ENCODE results near the gene NCK2.

NCK2 gene

GRCh38 chr2:105821428-105822125, 76.9 kb downstream of the NCK2 start:
- DNase-seq, result no peak

DNA sequence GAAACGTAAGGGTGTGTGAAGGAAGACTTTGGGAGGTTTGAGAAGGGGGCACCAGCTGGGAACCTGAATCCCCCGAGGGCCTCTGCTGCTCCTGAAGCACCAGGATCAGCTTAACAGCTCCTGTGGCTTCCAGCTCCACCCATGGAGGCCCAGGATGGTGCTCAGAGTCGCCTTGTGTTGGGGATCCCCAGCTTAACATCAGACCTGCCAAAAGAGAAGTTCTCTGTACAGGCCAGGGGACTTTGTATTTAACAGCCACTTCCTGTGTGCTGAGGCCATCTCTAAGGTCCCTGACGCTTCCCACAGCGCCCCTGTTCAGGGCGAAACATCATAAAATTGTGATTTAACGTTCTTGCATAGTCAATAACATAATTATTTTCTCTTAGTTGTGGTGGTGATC, 77.5 kb downstream of the NCK2 start:
- no peak for DNase-seq

- DNase-seq, result no peak
Measured at GRCh38 chr2:105824446-105824845, 79.7 kb downstream of the NCK2 start.

DNA sequence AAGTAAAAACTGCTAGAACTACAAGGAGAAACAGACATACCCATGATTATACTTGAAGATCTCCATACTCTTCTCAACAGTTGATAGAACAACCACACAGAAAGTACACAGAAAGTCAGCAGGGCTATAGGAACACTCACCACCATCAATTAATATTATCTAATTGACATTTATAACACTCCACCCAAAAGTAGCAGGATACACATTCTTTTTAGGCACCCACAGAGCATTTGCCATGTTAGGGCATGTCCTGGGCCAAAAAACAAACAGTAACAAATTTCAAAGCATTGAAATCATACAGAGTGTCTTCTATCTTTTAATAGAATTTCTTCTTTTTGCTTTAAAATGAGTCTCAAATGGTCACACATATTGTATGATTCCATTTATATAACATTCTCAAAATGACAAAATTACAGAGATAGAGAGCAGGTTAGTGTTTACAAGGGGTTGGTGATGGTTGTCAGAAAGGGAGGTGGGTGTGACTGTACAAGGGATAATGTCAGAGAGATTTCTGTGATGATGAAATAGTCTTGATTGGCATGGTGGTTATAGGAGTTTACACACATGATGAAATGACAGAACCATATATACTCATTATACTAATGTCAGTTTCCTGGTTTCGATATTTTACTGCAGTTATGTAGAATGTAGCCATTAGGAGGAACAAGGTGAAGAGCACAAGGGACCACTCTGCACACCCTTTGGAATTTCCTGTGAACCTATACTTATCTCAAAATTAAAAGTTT, 82.8 kb downstream of the NCK2 start:
- DNase-seq, result no peak

DNA sequence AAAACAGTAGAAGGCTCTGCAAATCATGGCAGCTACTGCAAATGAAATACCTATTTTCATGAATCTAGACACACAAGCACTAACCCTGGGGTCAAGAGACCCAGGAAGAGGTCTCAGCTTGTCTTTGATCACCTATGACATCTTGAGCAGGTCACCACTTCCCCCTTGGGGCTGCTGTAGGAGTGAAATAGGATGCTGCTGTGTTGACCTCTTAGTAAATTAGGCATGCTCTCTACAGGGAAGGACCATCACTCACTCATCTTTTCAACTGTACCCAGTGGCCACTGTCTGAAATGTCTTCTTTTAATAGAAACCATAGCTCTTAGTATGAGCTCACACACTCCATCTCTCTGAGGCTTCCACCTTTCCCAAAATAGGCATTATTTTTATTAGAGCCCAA, 83.8 kb downstream of the NCK2 start:
- DNase-seq, result no peak

DNA sequence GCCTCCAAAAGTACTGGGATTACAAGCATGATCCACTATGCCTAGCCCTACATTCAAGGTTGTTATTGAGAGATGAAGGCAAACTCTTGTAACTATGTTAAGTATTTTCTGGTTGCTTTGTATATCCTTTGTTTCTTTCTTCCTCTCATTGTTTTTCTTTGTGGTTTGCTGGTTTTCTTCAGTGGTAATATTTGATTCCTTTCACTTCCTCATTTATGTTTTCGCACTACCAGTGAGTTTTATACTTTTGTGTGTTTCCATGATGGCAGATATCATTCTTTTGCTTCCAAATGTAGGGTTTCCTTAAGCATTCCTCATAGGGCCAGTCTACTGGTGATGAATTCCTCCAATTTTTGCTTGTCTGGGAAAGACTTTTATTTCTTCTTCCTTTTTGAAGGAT, 90.2 kb downstream of the NCK2 start:
- DNase-seq, result no peak

DNA sequence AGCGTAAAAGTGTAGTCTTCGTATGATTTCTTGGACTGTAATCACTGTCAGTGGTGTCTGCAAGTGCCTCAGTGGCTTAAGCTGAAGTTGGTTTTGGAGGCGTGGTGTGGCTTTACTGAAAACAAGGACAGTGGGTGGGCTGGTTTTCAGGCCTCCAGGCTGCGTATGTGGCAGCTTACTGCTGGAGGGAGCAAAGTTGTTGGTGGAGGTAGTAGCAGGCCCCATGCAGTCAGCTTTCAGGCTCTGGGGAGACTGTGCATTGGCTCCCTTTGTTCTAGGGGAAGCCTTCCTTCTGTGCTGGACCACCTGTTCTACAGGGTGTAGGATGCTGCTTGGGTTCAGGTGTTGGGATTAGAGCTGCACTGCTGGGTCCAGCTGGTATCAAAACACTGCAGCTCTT, 91.6 kb downstream of the NCK2 start:
- no peak for DNase-seq

DNA sequence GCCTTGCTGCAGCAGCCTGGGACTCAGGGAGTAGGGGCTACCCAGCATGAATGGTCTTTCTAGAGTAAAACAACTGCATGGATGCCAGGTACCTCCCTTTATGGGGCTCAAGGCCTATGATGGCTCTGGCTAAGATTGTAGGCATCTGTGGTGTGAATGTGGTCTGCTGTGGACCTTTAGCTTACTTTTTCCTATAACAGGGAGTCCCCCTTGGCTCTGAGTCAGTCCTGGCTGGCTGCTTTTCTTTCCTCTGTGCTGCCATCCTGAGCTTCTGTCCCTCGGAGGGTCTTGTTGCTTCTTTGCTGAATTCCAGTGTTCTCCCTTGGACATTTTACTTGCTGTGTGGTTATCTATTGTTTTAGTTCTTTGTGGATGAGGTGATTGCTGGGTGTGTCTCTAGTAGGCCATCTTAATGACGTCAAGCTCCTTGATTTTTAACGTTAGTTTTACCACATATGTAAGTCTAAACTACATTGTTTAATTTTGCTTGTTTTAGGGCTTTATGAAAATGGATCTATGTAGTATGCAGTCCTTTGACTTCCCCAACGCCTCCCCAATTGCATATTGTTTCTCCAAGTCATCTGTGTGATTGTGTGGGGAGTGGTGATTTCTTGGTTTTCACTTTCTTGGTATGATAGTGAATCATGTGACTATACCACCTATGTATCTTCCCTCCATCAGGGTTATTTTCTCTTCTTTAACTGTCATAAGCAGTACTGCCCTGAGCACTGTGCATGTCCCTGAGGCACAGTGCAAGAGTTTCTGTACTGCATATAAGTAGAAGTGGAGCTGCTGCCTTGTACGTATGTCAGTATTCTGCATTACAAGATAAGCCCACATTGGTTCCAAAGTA, 92.4 kb downstream of the NCK2 start:
- DNase-seq, result no peak

GRCh38 chr2:105839793-105840192, 95.1 kb downstream of the NCK2 start:
- DNase-seq, result no peak

- no peak for DNase-seq
Measured at GRCh38 chr2:105840933-105841332, 96.2 kb downstream of the NCK2 start.

GRCh38 chr2:105841551-105841950, 96.8 kb downstream of the NCK2 start:
- no peak for DNase-seq

DNA sequence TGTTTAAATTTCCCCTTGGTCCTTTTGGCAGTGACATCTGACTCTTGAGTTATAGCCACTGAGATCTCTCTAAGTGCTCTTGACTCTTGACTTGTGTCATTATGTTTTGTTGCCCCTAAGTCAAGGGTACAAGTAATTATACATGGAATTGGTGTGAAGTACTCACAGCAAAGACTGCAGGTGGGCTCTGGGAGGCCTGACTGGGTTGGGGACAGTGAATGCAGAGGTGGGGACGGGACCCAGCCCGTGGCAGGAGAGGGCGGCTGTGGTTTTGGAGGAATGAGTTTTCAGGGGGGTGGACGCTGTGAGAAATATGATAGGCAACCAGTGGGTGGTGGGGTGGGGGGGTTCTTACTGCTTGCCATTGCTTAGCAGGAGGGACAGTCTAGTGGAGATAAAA, 97.8 kb downstream of the NCK2 start:
- no peak for DNase-seq

- no peak for DNase-seq
Measured at GRCh38 chr2:105843476-105844374, 99.0 kb downstream of the NCK2 start.

GRCh38 chr2:105845976-105846375, 101.3 kb downstream of the NCK2 start:
- DNase-seq, result no peak

GRCh38 chr2:105847056-105847455, 102.3 kb downstream of the NCK2 start:
- no peak for DNase-seq

DNA sequence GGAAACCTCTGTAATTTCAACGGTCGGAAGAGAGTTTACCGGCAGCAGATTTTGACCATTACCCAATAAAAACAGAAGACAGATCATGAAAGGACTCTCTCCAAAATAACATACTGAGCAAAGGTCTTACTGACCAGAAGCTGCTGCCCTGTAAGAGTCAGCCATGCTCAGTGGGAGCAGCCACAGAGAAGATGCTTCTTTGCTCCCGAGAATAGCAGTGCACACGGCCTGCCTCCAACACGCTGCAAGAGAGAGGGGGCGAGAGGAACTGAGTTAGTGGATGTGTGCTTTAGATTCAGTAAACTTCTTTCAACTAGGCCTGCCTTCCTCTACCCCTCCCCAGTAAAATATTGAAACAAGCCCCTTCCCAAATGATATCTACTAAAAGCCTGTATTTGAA, 103.7 kb downstream of the NCK2 start:
- no peak for DNase-seq

GRCh38 chr2:105849431-105850179, 104.9 kb downstream of the NCK2 start:
- DNase-seq, result no peak

- no peak for DNase-seq
Measured at GRCh38 chr2:105852066-105852465, 107.4 kb downstream of the NCK2 start.

DNA sequence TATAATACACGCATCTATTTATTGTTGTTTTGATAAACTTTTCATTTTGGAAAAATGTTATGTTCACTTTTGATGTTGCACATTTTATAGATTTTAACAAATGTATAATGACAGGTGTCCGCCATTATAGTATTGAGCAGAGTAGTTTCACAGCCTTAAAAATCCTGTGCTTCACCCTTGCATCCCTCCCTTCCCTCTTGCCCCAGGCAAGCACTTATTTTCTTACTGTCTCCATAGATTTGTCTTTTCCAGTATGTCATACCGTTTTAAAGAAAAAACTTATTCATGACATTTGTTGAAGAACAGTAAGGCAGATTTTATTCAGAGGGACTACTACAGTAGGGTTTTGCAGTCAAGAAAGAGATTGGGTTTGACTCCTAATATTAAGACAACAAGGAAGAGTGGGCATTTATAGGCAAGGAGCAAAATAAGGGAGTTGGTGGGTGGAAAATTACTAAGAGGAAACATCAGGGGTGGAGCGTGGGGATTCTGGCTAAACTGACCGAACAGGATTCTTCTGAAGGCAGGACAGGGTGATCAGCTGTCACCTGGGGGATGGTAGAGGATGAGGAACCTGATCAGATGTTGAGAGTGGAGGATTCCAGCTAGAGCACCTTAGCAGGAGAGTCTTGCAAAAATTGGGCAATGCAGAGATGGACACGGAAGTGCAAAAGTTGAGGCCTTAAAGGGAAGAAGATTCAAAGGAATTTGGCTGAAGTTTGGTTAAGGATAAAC, 108.8 kb downstream of the NCK2 start:
- no peak for DNase-seq

DNA sequence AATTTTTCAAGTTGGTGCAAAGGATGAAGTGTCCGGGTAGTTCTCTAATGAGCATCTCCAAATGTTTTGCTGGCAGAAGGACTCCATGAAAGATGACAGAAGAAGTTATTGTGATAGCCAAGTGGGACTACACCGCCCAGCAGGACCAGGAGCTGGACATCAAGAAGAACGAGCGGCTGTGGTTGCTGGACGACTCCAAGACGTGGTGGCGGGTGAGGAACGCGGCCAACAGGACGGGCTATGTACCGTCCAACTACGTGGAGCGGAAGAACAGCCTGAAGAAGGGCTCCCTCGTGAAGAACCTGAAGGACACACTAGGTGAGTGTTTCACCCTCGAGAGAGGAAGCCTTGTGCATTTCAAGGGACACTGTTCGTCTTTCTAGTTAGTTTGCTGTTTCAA, 110.3 kb downstream of the NCK2 start:
- no peak for DNase-seq

DNA sequence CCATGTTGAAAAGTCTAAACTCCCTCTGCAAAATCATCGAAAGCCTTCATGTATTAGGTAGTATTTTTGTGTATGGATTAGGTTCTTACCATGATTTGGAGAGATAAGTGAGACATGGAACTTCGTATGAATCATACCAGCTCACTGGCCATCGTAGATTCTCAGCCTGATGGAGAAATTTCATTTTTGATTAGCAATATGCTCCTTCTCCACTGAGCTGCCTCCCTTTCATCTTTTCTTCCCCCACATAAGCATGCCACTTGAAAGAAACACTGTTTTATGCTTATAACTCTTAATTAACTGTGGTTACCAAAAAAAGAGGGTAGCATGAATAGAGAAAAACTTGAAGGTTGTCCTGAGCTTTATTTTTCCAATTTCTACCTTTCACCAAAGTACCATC, 111.9 kb downstream of the NCK2 start:
- DNase-seq, result no peak
